HG03521 (cell line): Measurements from ENCODE around the gene POLR3B.

Experiments
- ATAC-seq: cut with Tn5 transposase; IDR thresholded peaks from one replicate; pipeline ENCODE4 v1.9.1; 2021; ENCODE audit warnings: mild to moderate bottlenecking, moderate library complexity; ENCODE audit not compliant: unreplicated experiment

The POLR3B gene

DNA sequence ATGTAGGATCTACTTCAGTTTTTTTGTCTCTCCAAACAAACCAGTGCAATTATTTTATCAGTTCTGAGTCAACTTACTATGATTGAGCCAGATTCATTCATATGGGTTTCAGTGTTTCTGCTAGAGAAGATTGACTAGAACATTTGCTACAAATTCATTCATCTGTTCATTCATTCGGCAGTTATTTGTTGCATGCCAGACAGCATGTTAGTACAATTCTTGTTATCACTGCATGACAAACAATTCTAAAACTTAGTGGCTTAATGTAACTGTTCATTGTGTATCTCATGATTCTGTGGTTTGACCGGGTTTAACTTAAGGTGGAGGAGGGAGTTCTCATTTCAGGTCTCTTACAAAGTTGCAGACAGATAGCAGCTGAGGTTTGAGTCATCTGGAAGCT is 52.3 kb downstream of the POLR3B start:
- ATAC-seq, result no peak

DNA sequence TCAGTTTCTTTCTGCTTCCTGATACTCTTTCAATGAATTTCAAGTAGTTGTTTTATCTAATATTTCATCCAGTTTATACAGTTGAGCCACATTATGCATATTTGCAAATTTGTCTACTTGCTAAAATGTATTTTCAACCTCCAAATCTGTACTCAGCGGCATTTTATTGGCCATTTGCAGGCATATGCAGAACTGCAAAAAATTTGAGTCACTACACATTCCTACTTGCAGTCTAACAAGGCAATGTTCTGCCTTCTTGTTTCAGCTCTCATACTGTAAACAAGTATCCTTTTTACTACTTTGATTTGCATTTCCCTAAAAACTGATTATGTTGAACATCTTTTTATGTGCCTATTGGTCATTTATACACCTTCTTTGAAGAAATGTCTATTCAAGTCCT is 55.0 kb downstream of the POLR3B start:
- ATAC-seq, result no peak

DNA sequence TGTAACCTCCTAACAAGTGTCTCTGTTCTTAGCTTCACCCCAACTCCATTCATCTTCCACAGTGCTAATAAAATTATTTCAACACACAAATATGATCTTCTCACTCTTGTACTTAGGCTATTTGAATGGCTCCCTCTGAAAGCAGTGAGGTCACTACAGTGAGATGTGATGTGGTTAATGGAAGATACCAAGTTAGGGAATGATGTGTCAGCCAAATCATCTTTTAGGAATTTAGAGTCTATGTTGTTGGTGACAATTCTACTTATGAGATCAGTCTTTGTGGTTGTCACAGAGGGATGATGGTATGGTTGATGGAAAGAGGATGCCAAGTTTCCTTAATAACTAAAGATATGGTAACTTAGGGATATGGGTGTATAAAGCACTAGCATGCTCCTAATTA is 57.6 kb downstream of the POLR3B start:
- no peak for ATAC-seq

DNA sequence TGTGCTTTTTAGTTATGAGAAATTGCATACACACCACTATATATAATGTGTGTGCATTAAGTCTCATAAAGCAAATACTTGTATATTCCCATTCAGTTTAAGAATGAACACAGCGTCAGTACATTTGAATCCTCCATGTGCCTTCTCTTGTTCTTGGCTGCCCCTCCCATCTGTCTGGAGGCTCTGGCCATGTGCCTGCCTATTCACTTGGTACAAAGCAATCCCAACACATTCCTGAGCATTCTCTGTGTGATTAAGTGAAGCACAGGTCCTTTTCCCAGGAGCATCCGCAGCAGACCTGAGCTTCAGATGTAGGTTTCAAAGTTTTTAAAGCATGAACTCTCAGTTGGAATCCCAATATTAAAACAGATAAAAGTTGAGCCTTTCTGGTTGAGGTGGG is 58.7 kb downstream of the POLR3B start:
- ATAC-seq, result no peak

DNA sequence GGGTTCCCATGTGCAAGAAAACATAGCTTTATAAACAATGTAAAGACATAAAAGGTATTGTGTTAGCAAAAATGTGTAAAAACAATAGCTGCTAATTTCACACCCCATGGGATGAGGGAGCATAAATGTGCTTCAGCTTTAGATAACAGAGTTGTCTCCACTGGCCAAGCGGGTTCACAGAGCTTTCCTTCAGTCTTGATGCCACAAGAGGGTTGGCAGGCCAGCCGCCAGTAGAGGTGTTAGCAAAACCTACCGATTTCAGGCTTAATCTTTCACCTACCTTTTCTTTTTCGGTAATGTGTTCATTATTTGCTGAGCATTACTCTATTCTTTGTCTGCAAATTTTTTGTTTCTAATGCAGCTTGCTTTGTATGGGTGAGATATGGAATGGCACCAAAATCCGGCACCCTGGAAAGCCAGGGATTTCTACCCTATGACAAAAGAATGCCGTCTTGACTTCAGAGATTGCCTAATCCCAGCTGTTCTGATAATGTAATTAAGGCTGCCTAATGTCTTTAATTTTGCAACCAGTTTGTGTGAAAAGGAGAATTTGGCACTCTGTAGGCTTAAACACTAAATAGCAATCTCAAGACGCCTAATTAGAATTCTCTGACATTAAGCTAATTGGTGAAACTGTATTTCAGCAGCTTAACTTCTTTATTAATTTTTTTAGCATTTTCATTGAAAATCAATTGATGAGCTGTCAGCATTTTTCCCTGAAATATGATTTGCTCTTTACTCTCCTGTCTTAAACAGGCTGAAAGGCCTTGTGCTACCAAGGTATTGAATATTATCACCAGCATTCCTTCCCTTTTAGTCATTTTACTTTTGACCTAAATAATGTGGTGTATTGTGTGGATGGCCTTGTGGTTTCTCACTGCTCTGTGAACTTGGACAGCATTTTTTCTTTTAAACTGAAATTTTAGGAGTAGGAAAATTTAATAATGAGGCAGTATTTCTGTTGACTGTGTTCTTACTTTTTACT is 60.7 kb downstream of the POLR3B start:
- no peak for ATAC-seq

DNA sequence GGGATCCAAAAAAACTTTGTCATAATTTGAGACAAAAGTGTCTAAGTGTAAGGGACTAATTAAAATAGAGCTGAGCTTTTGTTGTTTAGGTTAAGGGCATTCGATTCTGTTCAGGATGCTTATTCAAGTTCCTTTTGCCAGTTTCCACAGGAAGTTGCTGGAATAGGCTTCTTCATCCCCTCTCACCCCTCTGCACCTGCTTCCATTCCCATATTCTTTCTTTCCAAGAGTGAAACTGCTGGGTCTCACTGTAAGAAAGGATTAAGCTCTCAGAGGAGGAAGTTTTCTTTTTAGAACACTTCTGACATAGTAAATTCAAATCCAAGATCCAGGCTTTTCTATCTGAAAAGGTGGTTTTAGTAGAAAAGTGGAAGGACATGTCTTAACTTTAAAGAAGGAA is 61.4 kb downstream of the POLR3B start:
- no peak for ATAC-seq

DNA sequence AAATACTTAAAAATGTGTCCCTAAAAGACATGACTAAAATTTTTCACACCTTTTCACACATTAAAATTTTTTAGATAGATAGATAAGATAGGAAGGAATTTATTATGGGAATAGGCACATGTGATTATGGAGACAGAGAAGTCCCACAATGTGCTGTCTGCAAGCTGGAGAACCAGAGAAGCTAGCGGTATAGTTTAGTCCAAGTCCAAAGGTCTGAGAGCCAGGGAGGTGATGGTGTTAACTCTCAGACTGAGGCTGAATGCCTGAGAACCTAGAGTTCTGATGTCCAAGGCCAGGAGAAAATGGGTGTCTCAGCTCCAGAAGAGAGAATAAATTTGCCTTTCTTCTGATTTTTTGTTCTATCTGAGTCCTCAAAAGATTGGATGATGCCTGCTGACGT is 65.7 kb downstream of the POLR3B start:
- ATAC-seq, result no peak

DNA sequence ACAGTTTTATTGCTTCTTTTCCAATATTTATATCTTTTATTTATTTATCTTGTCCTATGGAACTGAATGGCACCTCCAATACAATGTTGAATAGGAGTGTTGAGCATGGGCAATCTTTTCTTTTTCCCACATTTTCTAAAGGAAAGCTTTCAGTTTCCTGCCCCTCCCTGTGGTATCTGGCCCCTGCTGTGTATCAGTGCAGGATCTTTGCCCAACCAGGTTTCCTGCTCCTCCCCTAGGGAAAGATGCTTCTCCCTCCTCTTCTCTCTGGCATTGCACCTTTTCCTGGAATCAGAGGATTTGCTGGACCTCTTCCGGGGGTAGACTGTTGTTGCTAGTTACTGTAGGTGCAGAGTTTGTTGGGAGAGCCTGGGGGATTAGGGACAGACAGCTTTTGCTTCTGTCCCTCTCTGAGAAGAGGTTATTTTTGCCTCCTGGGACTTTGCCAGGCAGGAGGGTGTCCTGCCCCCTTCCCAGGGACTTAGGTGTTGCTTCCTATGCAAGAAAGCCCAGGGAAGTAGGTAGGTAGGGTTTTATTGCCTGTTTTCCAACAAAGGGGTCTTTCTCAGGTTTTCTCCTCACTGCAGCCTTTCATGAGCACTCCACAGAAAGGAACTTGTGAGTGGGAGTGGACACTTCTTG is 67.6 kb downstream of the POLR3B start:
- no peak for ATAC-seq

DNA sequence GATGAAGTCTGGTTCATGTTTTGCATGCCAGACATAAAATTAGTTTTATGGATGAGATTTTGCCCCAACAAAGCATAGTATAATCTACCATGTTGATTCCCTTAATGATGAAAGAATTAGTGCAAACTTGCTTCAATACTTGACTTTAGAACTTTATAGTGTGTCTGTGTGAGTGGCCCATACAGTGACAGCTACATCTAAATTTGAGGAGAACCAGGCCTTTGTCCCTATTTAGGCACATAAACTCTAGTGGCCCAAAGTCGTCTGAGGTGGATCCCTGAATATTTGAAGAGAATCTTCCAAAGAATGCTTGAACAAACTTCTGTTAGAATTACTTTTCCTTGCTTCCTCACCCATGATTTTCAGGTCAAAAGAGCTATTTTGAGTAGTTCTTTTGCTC is 70.4 kb downstream of the POLR3B start:
- no peak for ATAC-seq

DNA sequence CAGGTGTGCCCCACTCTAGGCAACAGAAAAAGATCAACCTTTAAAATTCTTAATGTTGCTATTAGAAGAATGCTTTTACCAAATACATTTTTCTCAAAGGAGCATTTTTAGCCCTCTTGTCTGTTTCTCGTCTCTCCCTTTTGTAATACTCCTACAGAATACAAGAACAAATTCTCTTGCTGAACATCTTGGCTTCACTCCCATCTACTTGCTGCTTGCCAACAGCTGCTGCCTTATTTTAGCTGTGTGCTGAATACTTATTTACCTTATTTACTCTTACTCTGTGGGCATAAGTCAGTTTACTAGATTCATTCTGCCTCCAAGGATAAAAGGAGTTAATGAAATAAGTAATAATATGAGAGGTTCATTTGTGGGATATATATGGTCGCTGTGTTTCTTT is 70.8 kb downstream of the POLR3B start:
- no peak for ATAC-seq

DNA sequence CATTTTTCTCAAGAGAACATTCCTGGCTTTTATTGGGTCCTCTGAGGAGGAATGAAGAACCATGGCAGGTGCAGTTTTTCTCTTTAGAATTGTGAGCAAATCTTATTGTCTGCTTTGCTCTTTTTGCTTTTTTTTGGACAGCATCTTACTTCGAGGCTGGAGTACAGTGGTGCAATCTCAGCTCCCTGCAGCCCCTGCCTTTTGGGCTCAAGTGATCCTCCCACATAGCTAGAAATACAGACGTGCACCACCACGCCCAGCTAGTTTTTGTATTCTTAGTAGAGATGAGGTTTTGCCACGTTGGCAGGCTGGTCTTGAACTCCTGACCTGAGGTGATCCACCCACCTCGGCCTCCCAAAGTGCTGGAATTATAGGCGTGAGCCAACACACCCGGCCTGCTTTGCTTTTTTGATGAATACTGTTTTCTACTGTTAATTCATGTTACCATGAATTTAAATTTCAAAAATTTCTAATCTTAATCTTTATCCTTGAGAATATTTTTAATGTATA is 71.5 kb downstream of the POLR3B start:
- no peak for ATAC-seq

DNA sequence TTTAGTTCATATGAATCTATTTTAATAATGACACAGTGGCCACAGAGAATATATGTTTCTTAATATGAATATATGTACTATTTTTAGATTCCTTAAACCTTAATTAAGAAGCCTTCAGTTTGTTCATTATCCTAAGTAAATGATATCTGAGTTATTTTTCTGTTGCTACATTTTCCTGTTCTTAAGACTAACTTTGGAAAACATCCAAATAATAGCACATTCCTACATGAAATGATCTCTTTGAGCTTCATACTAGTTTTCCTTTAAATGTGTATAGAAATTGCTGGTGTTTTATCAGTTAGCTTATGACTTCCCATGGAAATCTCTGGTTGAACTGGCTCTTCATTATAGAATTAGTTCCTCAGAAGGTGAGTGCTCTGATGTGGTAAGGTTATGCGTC is 72.1 kb downstream of the POLR3B start:
- no peak for ATAC-seq

DNA sequence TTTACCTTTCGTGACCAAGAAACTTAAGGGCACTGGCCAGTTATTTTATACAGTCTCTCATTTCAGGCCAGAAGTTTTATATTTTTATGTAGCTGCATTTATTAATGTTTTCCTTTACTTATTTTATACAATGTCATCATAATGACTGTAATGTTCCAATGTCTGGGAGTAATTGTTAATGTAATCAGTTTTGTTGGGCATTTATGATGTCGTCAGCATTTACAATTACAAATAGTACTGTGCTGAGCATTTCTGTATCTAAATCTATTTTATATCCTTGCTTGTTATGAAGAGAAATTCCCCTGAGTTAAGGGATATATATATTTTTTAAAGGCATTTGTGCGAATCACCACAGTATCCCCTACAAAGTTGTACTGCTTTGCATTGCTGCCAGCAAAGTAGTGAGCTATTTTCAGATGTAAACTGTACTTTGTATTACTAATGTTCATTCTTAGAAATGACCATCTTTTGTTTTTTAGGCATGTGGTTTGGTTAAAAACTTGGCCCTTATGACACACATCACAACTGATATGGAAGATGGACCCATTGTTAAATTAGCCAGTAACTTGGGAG is 74.4 kb downstream of the POLR3B start:
- ATAC-seq, result no peak

DNA sequence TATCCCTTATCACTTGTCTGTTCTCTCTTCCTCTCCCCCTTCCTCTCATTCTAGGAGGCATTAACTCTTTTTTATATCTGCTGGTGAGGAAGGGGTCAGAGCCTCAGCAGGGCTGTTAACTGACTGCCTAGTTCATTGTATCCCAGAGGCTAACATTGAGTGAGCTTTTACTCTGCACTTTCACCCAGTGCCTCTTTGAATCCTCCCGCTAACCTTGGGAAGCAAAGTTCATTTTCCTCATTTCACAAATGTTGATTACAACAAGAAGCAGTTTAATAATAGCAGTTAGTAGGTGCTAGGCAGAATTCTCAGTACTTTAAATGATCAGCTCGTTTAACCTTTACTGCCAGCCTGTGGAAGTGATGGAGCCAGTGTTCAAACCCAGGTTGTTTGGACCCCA is 75.5 kb downstream of the POLR3B start:
- no peak for ATAC-seq

DNA sequence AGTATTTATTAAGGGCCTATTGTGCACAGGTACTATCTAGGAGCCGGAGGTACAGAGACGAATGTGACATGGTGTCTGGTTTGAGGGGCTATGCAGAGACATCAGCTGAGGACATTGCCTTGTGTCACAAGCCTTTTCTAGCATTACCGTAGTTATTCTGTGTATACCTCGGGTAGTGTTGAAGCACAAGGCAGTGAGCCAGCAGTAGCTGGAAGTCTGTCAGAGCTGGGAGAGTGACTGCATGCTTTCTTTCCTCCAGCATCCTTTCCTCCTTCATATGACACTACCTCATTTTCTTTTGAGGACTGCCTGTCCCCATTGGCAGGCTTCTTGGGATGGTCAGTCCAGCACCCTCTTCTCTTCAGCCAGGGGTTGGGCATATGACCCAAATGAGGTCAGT is 77.0 kb downstream of the POLR3B start:
- ATAC-seq, result no peak

DNA sequence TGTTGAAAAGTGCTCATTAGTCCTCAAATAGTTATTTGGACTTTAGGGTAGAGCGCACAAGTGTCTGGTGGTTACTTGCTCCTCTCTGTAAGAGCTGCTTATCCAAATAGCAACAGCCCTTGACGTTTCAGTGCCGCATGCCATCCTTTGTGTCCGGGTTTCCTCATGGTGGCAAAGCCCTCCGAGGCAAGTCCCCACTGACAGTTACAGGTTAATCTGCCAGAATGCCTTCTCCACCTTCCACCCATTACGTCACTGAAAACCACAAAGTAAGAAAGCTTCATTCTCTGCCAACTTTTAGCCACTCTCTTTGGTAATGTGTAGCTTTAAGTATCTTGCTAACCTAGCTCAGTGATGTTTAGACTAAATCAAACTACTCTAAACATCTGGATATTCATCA is 78.6 kb downstream of the POLR3B start:
- no peak for ATAC-seq

DNA sequence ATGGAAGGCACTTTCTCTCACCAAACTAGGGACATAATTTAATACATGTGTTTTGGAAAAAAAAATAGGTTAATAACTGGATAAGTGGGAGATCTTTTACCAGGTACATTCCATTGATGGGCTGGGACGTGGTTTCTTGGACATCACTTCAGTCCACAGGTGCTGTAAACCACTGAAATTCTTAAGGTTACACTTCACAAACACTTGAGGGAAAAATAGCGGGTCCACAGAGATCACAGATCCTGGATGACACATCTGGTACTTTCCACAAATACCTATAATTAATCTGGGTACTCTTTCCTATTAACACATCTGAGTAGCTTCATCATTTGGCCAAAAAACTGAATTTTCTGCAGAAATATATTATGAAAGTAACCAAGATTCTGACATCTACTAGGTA is 85.0 kb downstream of the POLR3B start:
- no peak for ATAC-seq

DNA sequence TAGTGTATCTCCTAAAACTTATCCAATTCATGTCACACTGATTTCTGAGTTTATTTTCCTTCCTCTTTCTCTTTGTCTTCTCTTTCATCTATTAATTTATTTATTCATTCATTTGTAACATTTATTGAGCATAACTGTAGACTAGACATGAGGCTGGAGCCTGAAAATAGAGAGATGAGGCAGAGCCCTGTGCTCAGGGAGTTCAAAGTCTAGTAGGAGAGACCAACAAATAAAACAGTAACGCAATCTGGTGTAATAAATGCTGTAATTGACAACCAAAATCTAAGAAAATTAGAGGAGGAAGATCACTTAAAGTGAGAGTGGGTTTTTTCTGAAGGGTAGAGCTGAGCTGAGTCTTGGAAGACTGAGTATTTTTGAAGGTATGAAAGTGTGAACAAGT is 87.5 kb downstream of the POLR3B start:
- ATAC-seq, result no peak

DNA sequence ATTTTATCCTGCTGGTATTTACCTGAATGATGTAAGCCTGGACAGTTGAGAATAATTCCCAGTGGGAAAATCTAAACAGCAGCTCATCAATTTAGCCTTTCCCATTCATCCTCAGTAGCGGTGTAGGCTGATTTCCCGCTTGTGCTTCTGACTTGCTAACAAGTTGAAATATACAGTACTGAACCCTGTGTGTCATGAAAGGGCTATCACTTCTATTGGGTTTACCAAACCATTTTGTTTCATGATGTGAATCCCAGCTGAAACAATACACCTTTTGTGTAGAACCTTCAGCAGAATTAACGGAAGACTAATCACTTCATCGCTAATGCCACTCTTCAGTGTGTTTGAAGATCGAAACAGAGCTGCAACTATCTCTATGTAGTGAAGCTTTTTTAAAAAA is 88.4 kb downstream of the POLR3B start:
- ATAC-seq, result no peak

DNA sequence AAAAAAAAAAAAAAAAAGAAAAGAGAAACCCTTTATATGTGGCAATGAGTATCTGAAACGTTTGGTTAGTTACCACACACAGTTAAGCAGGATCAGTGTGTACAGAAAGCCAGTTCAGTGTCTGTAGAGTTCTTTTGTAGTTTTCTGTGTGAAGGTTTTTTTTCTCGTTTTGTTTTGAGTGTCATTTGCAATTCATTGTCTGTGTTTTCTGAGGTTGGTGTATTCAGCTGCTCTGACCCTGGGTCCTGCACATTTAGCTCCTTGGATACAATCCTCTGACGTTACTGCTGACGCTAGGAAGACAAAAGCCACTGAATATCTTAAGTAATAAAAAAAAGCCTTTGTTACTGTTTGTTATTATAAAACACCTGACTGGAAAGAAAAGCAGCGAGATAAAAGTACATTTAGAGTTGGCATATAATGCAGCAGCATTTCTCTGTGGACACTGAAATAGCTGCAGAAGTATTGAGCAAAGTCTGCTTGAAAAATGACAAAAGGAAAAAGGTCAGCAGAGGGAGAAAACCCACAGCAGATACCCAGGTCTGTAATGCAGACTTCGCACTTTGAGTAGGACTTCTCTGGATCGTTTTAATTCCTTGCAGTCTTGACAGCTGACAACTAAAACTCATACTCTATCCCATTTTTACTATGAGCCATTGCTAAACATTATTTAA is 89.0 kb downstream of the POLR3B start:
- ATAC-seq, result no peak

DNA sequence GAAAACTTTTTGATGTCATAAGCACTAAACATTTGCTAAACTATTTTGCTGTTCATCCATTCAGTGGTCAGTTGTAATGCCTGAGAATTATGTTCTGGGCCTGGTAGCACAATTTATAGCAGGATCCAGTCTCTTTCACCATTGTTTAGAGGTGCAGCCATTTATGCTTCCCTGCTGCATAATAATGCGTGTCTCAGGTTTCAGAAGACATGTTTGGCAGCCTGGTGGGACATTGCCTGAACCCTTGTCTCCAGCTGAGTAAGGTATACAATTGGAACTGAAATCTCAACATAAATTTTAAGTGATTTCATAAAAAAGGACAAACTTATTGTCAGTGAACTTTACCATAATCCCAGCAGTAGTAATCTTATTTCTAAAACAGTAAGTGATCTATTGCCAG is 94.8 kb downstream of the POLR3B start:
- no peak for ATAC-seq
